SU-DHL-6 (cell line): Measurements from ENCODE around the gene DEDD.

Experiments used
- H2AFZ ChIP-seq: fragments of 200-600 bp; sonication (generic); 2 replicates; pipeline ENCODE4 v1.6.1; 2014; ENCODE audit warnings: low read depth, mild to moderate bottlenecking, moderate library complexity, mixed read lengths, antibody characterized with exemption, low read length; ENCODE audit not compliant: severe bottlenecking
- H3F3A ChIP-seq: fragments of 200-600 bp; shearing (Covaris generic); 2 replicates; pipeline ENCODE4 v1.6.0; 2016; ENCODE audit warnings: antibody characterized with exemption, mild to moderate bottlenecking; ENCODE audit not compliant: insufficient read depth
- H3K27ac ChIP-seq: fragments of 200-600 bp; sonication (generic); 2 replicates; pipeline ENCODE4 v1.5.1; 2016; ENCODE audit warnings: low read depth, mild to moderate bottlenecking, low read length, moderate library complexity, mixed read lengths
- H3K27me3 ChIP-seq: fragments of 200-600 bp; sonication (generic), shearing (Covaris generic); 2 replicates; pipeline ENCODE4 v1.6.0; 2014; ENCODE audit warnings: mild to moderate bottlenecking, low read length
- H3K36me3 ChIP-seq: fragments of 200-600 bp; sonication (generic); 2 replicates; pipeline ENCODE4 v1.6.1; 2014; ENCODE audit warnings: mild to moderate bottlenecking, low read length, mixed read lengths
- H3K4me2 ChIP-seq: fragments of 300-600, 200-600 bp; shearing (Covaris generic), sonication (generic); 2 replicates; pipeline ENCODE4 v1.6.0; 2014; ENCODE audit warnings: low read length, low read depth, mild to moderate bottlenecking; ENCODE audit not compliant: poor library complexity, severe bottlenecking
- H3K4me3 ChIP-seq: fragments of 200-600 bp; sonication (generic); 2 replicates; pipeline ENCODE4 v1.5.1; 2014; ENCODE audit warnings: antibody characterized with exemption, low read length, mild to moderate bottlenecking, mixed read lengths; ENCODE audit not compliant: insufficient read depth, poor library complexity, severe bottlenecking
- H3K79me2 ChIP-seq: fragments of 200-600 bp; sonication (generic); 2 replicates; pipeline ENCODE4 v1.6.1; 2014; ENCODE audit warnings: mild to moderate bottlenecking, low read length, moderate library complexity; ENCODE audit not compliant: insufficient read depth
- H3K9ac ChIP-seq: fragments of 200-600 bp; sonication (generic); 2 replicates; pipeline ENCODE4 v1.7.0; 2014; ENCODE audit warnings: mild to moderate bottlenecking, low read length
- H3K9me2 ChIP-seq: fragments of 200-600 bp; sonication (generic); replicated peaks from 2 replicates; pipeline ENCODE4 v1.6.1; 2014; ENCODE audit warnings: low read length; ENCODE audit not compliant: insufficient read depth
- H3K9me3 ChIP-seq: fragments of 200-600 bp; sonication (generic); 2 replicates; pipeline ENCODE4 v1.6.1; 2014; ENCODE audit warnings: low read length, mixed read lengths; ENCODE audit not compliant: insufficient read depth
- H4K20me1 ChIP-seq: fragments of 200-600 bp; sonication (generic); 2 replicates; pipeline ENCODE4 v1.6.1; 2014; ENCODE audit warnings: low read depth, mild to moderate bottlenecking, antibody characterized with exemption, low read length, moderate library complexity, mixed read lengths
- EZH2phosphoT487 ChIP-seq: fragments of 200-600 bp; sonication (generic), shearing (Covaris generic); conservative IDR thresholded peaks from 2 replicates; pipeline ENCODE4 v1.6.1; 2018; ENCODE audit warnings: mild to moderate bottlenecking, antibody characterized with exemption, low read length, moderate library complexity, mixed read lengths
- TF ChIP-seq, protein P1 (sequence below): fragments of 200-600 bp; sonication (generic); IDR thresholded peaks from one replicate; pipeline ENCODE4 v1.5.1; 2017; ENCODE audit warnings: antibody characterized with exemption, mild to moderate bottlenecking, low read length, moderate library complexity; ENCODE audit not compliant: insufficient read depth, poor library complexity, severe bottlenecking

DEDD gene

DNA sequence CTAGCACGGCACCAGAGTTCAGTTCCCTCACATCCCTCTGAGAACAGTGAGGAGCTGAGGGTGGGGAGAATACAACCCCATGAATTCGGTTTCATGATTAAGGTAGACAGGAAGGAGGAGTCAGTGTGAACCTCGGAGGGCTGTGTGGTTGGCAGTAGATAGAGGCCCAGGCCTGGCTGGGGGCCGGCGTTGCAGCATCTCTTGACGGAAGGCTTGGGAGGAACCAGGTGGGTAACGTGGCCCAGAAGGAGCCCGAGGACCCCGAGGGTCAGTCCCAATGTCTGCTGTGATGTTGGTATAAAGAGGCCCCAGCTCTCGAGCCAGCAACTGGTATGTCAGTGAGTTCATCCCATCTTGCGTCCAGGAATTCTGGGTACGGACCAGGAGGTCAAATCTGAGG is 39.2 kb upstream of the DEDD start:
- H3F3A ChIP-seq, result 0 out of 2 replicates have a peak, but pooled peaks cover 4% of the 10 kb centered on the region
- no peaks in the 10 kb centered on the region for H3K9me2 ChIP-seq
- H3K79me2 ChIP-seq, result no peaks in the 10 kb centered on the region; the same call in 1 of the 2 replicates
- no peak for TF ChIP-seq EZH2phosphoT487
- TF ChIP-seq, protein P1, sequence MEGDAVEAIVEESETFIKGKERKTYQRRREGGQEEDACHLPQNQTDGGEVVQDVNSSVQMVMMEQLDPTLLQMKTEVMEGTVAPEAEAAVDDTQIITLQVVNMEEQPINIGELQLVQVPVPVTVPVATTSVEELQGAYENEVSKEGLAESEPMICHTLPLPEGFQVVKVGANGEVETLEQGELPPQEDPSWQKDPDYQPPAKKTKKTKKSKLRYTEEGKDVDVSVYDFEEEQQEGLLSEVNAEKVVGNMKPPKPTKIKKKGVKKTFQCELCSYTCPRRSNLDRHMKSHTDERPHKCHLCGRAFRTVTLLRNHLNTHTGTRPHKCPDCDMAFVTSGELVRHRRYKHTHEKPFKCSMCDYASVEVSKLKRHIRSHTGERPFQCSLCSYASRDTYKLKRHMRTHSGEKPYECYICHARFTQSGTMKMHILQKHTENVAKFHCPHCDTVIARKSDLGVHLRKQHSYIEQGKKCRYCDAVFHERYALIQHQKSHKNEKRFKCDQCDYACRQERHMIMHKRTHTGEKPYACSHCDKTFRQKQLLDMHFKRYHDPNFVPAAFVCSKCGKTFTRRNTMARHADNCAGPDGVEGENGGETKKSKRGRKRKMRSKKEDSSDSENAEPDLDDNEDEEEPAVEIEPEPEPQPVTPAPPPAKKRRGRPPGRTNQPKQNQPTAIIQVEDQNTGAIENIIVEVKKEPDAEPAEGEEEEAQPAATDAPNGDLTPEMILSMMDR, result no peak
- H2AFZ ChIP-seq, result no peak overlapping the region
- H3K27me3 ChIP-seq, result no peaks in the 10 kb centered on the region
- H4K20me1 ChIP-seq, result no peaks in the 10 kb centered on the region
- no peak overlapping the region for H3K4me3 ChIP-seq
- H3K9ac ChIP-seq, result no peak overlapping the region
- H3K36me3 ChIP-seq, result no peaks in the 10 kb centered on the region
- no peak overlapping the region for H3K27ac ChIP-seq
- no peak overlapping the region for H3K4me2 ChIP-seq
- no peaks in the 10 kb centered on the region for H3K9me3 ChIP-seq

DNA sequence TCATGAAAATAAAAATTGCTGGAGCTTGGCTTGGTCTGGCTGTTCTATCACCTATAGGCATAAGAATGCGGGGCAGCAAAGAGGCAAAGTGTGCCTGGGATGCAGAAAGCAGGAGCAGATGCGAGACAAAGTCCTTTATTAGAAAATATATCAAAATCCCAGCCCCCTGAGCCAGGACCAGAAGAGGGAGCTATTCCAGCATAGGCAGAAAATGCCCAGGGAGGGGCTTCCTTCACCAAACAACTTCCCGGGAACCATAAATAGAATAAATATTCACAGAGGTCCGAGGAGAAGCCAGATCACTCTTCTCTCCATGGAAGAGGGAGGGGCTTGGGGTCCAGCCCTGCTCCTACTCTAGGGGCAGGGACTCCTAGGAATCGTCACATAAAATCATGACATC is 38.7 kb upstream of the DEDD start:
- Histone ChIP-seq H3K9me2 (no peaks in the 10 kb centered on the region), H3K9ac (no peak overlapping the region)

DNA sequence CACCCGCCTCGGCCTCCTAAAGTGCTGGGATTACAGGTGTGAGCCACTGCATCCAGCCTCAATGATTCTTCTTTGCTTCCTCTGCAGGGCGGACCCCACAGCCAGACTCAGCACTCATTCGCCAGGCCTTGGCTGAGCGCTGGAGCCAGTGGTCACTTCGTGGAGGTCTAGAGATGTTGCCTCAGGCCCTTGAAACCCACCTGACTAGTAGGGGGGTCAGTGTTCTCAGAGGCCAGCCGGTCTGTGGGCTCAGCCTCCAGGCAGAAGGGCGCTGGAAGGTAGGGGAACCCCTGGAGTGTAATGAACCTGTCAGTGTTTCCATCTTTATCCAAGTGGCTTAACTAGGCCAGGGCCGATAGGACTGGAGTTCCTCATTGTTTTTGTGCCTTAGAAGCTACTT is 36.4 kb upstream of the DEDD start:
- Histone ChIP-seq H3K4me3 (no peak overlapping the region), H3F3A (0 out of 2 replicates have a peak, but pooled peaks cover 8% of the 10 kb centered on the region), H3K9me3 (no peaks in the 10 kb centered on the region), H3K79me2 (no peaks in the 10 kb centered on the region; the same call in 1 of the 2 replicates), H2AFZ (no peak overlapping the region), H3K27ac (no peak overlapping the region), H3K36me3 (no peaks in the 10 kb centered on the region), H3K9me2 (no peaks in the 10 kb centered on the region), H4K20me1 (no peaks in the 10 kb centered on the region), H3K4me2 (no peak overlapping the region), H3K27me3 (no peaks in the 10 kb centered on the region), H3K9ac (no peak overlapping the region)
- TF ChIP-seq, protein P1, result no peak
- TF ChIP-seq EZH2phosphoT487, result no peak

More for the DNA sequence above, 38.7 kb upstream of the DEDD start:
- Histone ChIP-seq H3K4me3 (no peak overlapping the region), H2AFZ (no peak overlapping the region), H3K79me2 (no peaks in the 10 kb centered on the region; the same call in 1 of the 2 replicates), H3K27me3 (no peaks in the 10 kb centered on the region), H3K36me3 (no peaks in the 10 kb centered on the region), H3K4me2 (no peak overlapping the region), H4K20me1 (no peaks in the 10 kb centered on the region), H3K9me3 (no peaks in the 10 kb centered on the region), H3F3A (0 out of 2 replicates have a peak, but pooled peaks cover under 1% of the 10 kb centered on the region), H3K27ac (no peak overlapping the region)
- TF ChIP-seq EZH2phosphoT487, result no peak
- TF ChIP-seq, protein P1, result no peak
